Fibroblast of lung (primary cell): ENCODE measurements around the gene WDR31. TPM values are rescaled to one million over a fixed set of nuclear protein-coding genes. Genes with fewer than 3 reads are reported as not detected.
"Not testable (repeated sequence)": the region's sequence is repeated elsewhere in the genome, so short reads cannot be mapped to it uniquely, and the experiment has no call there.

Source experiments
- DNase-seq, 2 donors: peaks; one replicate each; pipeline versions ENCODE4 v3.0.0 to v3.0.0-alpha.2; 2010; ENCODE audit warnings: low read depth in 2 of 2
- H2AFZ ChIP-seq: 2 replicates; pipeline ENCODE4 v1.5.1; 2012; ENCODE audit warnings: low read length, control low read depth, inconsistent platforms
- H3K27ac ChIP-seq: 2 replicates; pipeline ENCODE4 v1.5.1; 2011; ENCODE audit warnings: low read length, control low read depth; ENCODE audit not compliant: insufficient read depth
- H3K27me3 ChIP-seq: 2 replicates; pipeline ENCODE4 v1.5.1; 2011; ENCODE audit warnings: mild to moderate bottlenecking, low read length; ENCODE audit not compliant: control insufficient read depth, insufficient read depth
- H3K36me3 ChIP-seq: 2 replicates; pipeline ENCODE4 v1.5.1; 2011; ENCODE audit warnings: low read length; ENCODE audit not compliant: control insufficient read depth, insufficient read depth
- H3K4me1 ChIP-seq: 2 replicates; pipeline ENCODE4 v1.5.1; 2011; ENCODE audit warnings: low read length; ENCODE audit not compliant: control insufficient read depth, insufficient read depth; ENCODE audit errors: extremely low read depth
- H3K4me2 ChIP-seq: 2 replicates; pipeline ENCODE4 v1.5.1; 2011; ENCODE audit warnings: low read length, control low read depth; ENCODE audit not compliant: insufficient read depth; ENCODE audit errors: extremely low read depth
- H3K4me3 ChIP-seq, 4 experiments: fragments of 200-600 bp in 1 of 4; sonication (generic) in 1 of 4; replicated peaks in 1 of 4; 2 replicates each; pipeline ENCODE4 v1.5.1; 2011 to 2016; ENCODE audit warnings: low read length in 4 of 4, low read depth in 3 of 4, mild to moderate bottlenecking in 3 of 4, control low read depth in 2 of 4, inconsistent platforms in 1 of 4, mixed read lengths in 1 of 4; ENCODE audit not compliant: insufficient read depth in 1 of 4; ENCODE audit errors: control extremely low read depth in 1 of 4
- H3K79me2 ChIP-seq: 2 replicates; pipeline ENCODE4 v1.5.1; 2012; ENCODE audit warnings: mild to moderate bottlenecking, low read length, inconsistent platforms; ENCODE audit not compliant: control insufficient read depth, insufficient read depth
- H3K9ac ChIP-seq: 2 replicates; pipeline ENCODE4 v1.5.1; 2011; ENCODE audit warnings: mild to moderate bottlenecking, low read length, control low read depth; ENCODE audit not compliant: insufficient read depth
- H3K9me3 ChIP-seq: 2 replicates; pipeline ENCODE4 v1.5.1; 2012; ENCODE audit warnings: low read depth, low read length; ENCODE audit not compliant: control insufficient read depth, insufficient read depth
- H4K20me1 ChIP-seq: 2 replicates; pipeline ENCODE4 v1.5.1; 2011; ENCODE audit warnings: low read length; ENCODE audit not compliant: control insufficient read depth, insufficient read depth; ENCODE audit errors: extremely low read depth
- CTCF ChIP-seq, 2 donors: IDR thresholded peaks in 1 of 2; conservative IDR thresholded peaks in 1 of 2; 1 replicate in 1 of 2; 2 replicates in 1 of 2; pipeline ENCODE4 v1.5.1; 2011 to 2012; ENCODE audit warnings: low read length in 2 of 2, control low read depth in 1 of 2, inconsistent platforms in 1 of 2, low read depth in 1 of 2, mild to moderate bottlenecking in 1 of 2
- EZH2 ChIP-seq: IDR thresholded peaks from 2 replicates; pipeline ENCODE4 v1.5.1; 2012; ENCODE audit warnings: low read length, control low read depth, mild to moderate bottlenecking; ENCODE audit errors: missing control alignments
- polyA plus RNA-seq, 2 donors: library from polyadenylated mRNA; depleted of rRNA in 1 of 2; stranded (reverse) in 1 of 2; unstranded in 1 of 2; fragments of >200 nt; gene quantifications; 2 replicates each; pipeline ENCODE4 v1.2.1, GENCODE V29; 2011 to 2012; ENCODE audit warnings: missing spikeins in 1 of 2
- total RNA-seq: library from RNA; depleted of rRNA; stranded (reverse); fragments of >200 nt; gene quantifications from 2 replicates; pipeline ENCODE4 v1.2.1, GENCODE V29; 2014

Gene WDR31
- total and polyA plus RNA-seq, 2 donors (not counting 1 experiment from before 2014, with no cell fraction given) = 1.6 to 4.0 TPM

GRCh38 chr9:113380869-113381378 is 40.8 kb upstream of the WDR31 start:
- no peaks in the 10 kb centered on the region for H3K79me2 ChIP-seq
- H3K27ac ChIP-seq = no peak overlapping the region
- H3K4me3 ChIP-seq = no peak overlapping the region
- no peaks in the 10 kb centered on the region for H3K36me3 ChIP-seq
- H3K27me3 ChIP-seq = no peaks in the 10 kb centered on the region
- H3K4me1 ChIP-seq = no peaks in the 10 kb centered on the region
- H4K20me1 ChIP-seq = no peaks in the 10 kb centered on the region
- H2AFZ ChIP-seq = no peak overlapping the region
- TF ChIP-seq EZH2 (no peak), CTCF (conservative IDR thresholded peaks at IDR 0.05 in 1 of 2, IDR thresholded peaks at IDR 0.05 in 1 of 2; ENCODE audit: low read depth in 1 of 2, low read length in 2 of 2) (no peak)
- no peak overlapping the region for H3K9ac ChIP-seq
- no peak overlapping the region for H3K4me2 ChIP-seq
- H3K9me3 ChIP-seq = no peaks in the 10 kb centered on the region
- no peak for DNase-seq

DNA sequence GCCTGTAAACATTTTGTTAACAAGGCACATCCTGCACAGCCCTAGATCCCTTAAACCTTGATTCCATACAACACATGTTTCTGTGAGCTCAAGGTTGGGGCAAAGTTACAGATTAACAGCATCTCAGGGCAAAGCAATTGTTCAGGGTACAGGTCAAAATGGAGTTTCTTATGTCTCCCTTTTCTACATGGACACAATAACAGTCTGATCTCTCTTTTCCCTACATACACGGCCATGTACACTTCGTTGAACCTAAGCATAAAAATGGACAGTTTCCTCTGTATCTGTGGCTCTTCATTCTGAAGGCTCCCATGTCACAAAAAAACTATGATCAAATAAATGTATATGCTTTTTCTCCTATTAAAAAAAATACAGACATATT is 39.7 kb upstream of the WDR31 start:
- not testable (repeated sequence) for H3K9me3 ChIP-seq, H3K4me1 ChIP-seq, H3K4me3 ChIP-seq, DNase-seq, H3K79me2 ChIP-seq, H3K36me3 ChIP-seq, H2AFZ ChIP-seq, H3K27ac ChIP-seq, H3K4me2 ChIP-seq, H3K27me3 ChIP-seq, H4K20me1 ChIP-seq, H3K9ac ChIP-seq

DNA sequence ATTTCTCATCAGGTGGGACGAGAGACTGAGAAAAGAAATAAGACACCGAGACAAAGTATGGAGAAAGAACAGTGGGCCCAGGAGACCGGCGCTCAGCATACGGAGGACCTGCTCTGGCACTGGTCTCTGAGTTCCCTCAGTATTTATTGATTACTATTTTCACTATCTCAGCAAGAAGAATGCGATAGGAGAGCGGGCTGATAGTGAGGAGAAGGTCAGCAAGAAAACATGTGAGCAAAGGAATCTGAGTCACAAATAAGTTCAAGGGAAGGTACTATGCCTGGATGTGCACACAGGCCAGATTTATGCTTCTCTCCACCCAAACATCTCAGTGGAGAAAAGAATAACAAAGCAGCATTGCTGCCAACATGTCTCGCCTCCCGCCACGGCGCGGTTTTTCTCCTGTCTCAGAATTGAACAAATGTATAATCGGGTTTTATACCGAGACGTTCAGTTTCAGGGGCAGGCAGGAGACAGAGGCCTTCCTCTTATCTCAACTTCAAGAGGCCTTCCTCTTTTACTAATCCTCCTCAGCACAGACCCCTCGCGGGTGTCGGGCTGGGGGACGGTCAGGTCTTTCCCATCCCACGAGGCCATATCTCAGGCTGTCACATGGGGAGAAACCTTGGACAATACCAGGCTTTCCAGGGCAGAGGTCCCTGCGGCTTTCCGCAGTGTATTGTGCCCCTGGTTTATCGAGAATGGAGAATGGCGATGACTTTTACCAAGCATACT is 39.2 kb upstream of the WDR31 start:
- not testable (repeated sequence) for H3K9ac ChIP-seq, H3K27me3 ChIP-seq, H3K36me3 ChIP-seq, H2AFZ ChIP-seq, H4K20me1 ChIP-seq, DNase-seq, H3K4me3 ChIP-seq, H3K4me1 ChIP-seq, H3K4me2 ChIP-seq, H3K27ac ChIP-seq, H3K79me2 ChIP-seq, H3K9me3 ChIP-seq
